NCI-H1694 (cell line): ENCODE results near the gene MAP2K4.

Source experiments
- DNase-seq: peaks from one replicate; lab custom pipeline; 2025; lab: John Stamatoyannopoulos, UW

MAP2K4 gene

GRCh38 chr17:12089809-12090384, 69.2 kb downstream of the MAP2K4 start:
- DNase-seq = no peak

GRCh38 chr17:12094336-12094735, 73.7 kb downstream of the MAP2K4 start:
- no peak for DNase-seq

- DNase-seq = no peak
Observed at GRCh38 chr17:12095522-12095921, 74.8 kb downstream of the MAP2K4 start.

GRCh38 chr17:12097326-12097725, 76.6 kb downstream of the MAP2K4 start:
- DNase-seq = no peak

GRCh38 chr17:12098568-12098967, 77.9 kb downstream of the MAP2K4 start:
- DNase-seq = no peak

GRCh38 chr17:12099412-12099811, 78.7 kb downstream of the MAP2K4 start:
- DNase-seq = no peak

GRCh38 chr17:12104831-12105230, 84.2 kb downstream of the MAP2K4 start:
- DNase-seq = no peak

GRCh38 chr17:12107905-12108304, 87.2 kb downstream of the MAP2K4 start:
- DNase-seq = no peak

- no peak for DNase-seq
Observed at GRCh38 chr17:12110906-12111305, 90.2 kb downstream of the MAP2K4 start.

GRCh38 chr17:12113156-12113555, 92.5 kb downstream of the MAP2K4 start:
- no peak for DNase-seq

- DNase-seq = no peak
Observed at GRCh38 chr17:12114686-12115418, 94.2 kb downstream of the MAP2K4 start.

- DNase-seq = no peak
Observed at GRCh38 chr17:12116143-12116542, 95.5 kb downstream of the MAP2K4 start.

- no peak for DNase-seq
Observed at GRCh38 chr17:12118617-12119016, 97.9 kb downstream of the MAP2K4 start.

- DNase-seq = no peak
Observed at GRCh38 chr17:12122075-12122474, 101.4 kb downstream of the MAP2K4 start.

GRCh38 chr17:12127177-12127576, 106.5 kb downstream of the MAP2K4 start:
- no peak for DNase-seq

- no peak for DNase-seq
Observed at GRCh38 chr17:12127667-12128066, 107.0 kb downstream of the MAP2K4 start.

GRCh38 chr17:12128946-12129345, 108.3 kb downstream of the MAP2K4 start:
- DNase-seq = no peak

GRCh38 chr17:12133183-12133582, 112.5 kb downstream of the MAP2K4 start:
- DNase-seq = no peak

GRCh38 chr17:12134101-12134500, 113.4 kb downstream of the MAP2K4 start:
- no peak for DNase-seq

GRCh38 chr17:12134587-12134986, 113.9 kb downstream of the MAP2K4 start:
- no peak for DNase-seq

- no peak for DNase-seq
Observed at GRCh38 chr17:12136243-12136642, 115.6 kb downstream of the MAP2K4 start.

- DNase-seq = no peak
Observed at GRCh38 chr17:12136646-12137045, 116.0 kb downstream of the MAP2K4 start.

GRCh38 chr17:12137859-12138258, 117.2 kb downstream of the MAP2K4 start:
- no peak for DNase-seq

- DNase-seq = no peak
Observed at GRCh38 chr17:12140685-12141084, 120.0 kb downstream of the MAP2K4 start.
